Prostate gland (tissue), 2 donors: ENCODE data around the gene TMPRSS15.

Source experiments
- CTCF ChIP-seq, 4 experiments: fragments of 200-600 bp in 2 of 4; fragments of 450-650 bp in 2 of 4; sonication (generic) in 2 of 4; IDR thresholded peaks; 1 replicate in 3 of 4; 2 replicates in 1 of 4; pipeline ENCODE4 v1.5.1; 2016 to 2019; ENCODE audit warnings: antibody characterized with exemption in 4 of 4, mild to moderate bottlenecking in 2 of 4, moderate library complexity in 2 of 4
- POLR2A ChIP-seq: fragments of 450-650 bp; IDR thresholded peaks from one replicate; pipeline ENCODE4 v1.6.1; 2016; ENCODE audit warnings: antibody characterized with exemption, mild to moderate bottlenecking

DNA sequence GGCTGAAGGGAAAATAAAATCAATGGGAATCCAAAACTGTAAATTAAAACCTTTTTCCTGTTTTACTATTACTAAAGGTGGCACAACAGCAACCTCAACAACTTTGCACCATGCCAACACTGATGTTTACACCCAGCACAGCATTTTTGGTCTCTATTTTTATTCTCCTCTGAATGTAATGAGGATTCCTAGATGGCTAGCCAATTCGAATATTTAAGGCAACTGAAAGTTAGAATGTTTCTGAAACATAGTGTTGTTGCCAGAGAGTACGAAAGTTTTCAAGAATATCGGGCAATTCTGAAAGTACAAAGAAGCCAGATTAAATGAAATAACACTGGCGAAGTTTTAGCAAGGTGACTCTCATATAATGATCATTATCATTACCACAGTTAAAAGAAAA, 118.2 kb downstream of the TMPRSS15 start:
- TF ChIP-seq CTCF (IDR thresholded peaks at IDR 0.05), result no peak
- TF ChIP-seq POLR2A, result no peak
